Measurements from ENCODE around the gene SNX2.

SNX2 gene

GRCh38 chr5:122730456-122730855, 44.4 kb upstream of the SNX2 start:
- Histone ChIP-seq H3K9me3 (ENCODE audit: insufficient read depth, low read depth, low read length) (no peaks in the 10 kb centered on the region), H3F3A (ENCODE audit: low read depth) (no peaks in the 10 kb centered on the region), H2AFZ (ENCODE audit: low read length) (no peak overlapping the region), H3K9me2 (replicated peaks; ENCODE audit: low read depth, low read length) (no peaks in the 10 kb centered on the region), H3K9ac (ENCODE audit: low read depth, low read length, poor library complexity, severe bottlenecking) (no peak overlapping the region), H3K4me3 (ENCODE audit: low read length, poor library complexity, severe bottlenecking) (no peak overlapping the region), H3K36me3 (ENCODE audit: insufficient read depth, low read length) (no peaks in the 10 kb centered on the region), H4K20me1 (ENCODE audit: insufficient read depth, low read length, poor library complexity, severe bottlenecking) (no peaks in the 10 kb centered on the region), H3K79me2 (ENCODE audit: insufficient read depth, low read length) (no peaks in the 10 kb centered on the region), H3K4me2 (ENCODE audit: low read depth, low read length, poor library complexity, severe bottlenecking) (no peak overlapping the region), H3K27me3 (ENCODE audit: insufficient read depth, low read length, poor library complexity, severe bottlenecking) (no peaks in the 10 kb centered on the region), H3K4me1 (ENCODE audit: insufficient read depth, low read length, poor library complexity, severe bottlenecking) (no peaks in the 10 kb centered on the region)
- TF ChIP-seq CTCF (conservative IDR thresholded peaks at IDR 0.05; ENCODE audit: low read length) = no peak
- TF ChIP-seq EZH2phosphoT487 (IDR thresholded peaks at IDR 0.05; ENCODE audit: borderline replicate concordance) = no peak

- no peaks in the 10 kb centered on the region for H3F3A ChIP-seq (ENCODE audit: low read depth)
- H3K9me2 ChIP-seq (replicated peaks; ENCODE audit: low read depth, low read length) = no peaks in the 10 kb centered on the region
- H3K9ac ChIP-seq (ENCODE audit: low read depth, low read length, poor library complexity, severe bottlenecking) = no peak overlapping the region
- no peaks in the 10 kb centered on the region for H3K79me2 ChIP-seq (ENCODE audit: insufficient read depth, low read length)
- H4K20me1 ChIP-seq (ENCODE audit: insufficient read depth, low read length, poor library complexity, severe bottlenecking) = no peaks in the 10 kb centered on the region
- H3K27me3 ChIP-seq (ENCODE audit: insufficient read depth, low read length, poor library complexity, severe bottlenecking) = no peaks in the 10 kb centered on the region
- TF ChIP-seq EZH2phosphoT487 (IDR thresholded peaks at IDR 0.05; ENCODE audit: borderline replicate concordance) = no peak
- no peak for TF ChIP-seq CTCF (conservative IDR thresholded peaks at IDR 0.05; ENCODE audit: low read length)
- H3K4me2 ChIP-seq (ENCODE audit: low read depth, low read length, poor library complexity, severe bottlenecking) = peak overlapping the region; percentile 12
- H3K4me3 ChIP-seq (ENCODE audit: low read length, poor library complexity, severe bottlenecking) = no peak overlapping the region
- H3K9me3 ChIP-seq (ENCODE audit: insufficient read depth, low read depth, low read length) = no peaks in the 10 kb centered on the region
- no peaks in the 10 kb centered on the region for H3K36me3 ChIP-seq (ENCODE audit: insufficient read depth, low read length)
- no peak overlapping the region for H2AFZ ChIP-seq (ENCODE audit: low read length)
- H3K4me1 ChIP-seq (ENCODE audit: insufficient read depth, low read length, poor library complexity, severe bottlenecking) = peaks cover 4% of the 10 kb centered on the region
Measured at GRCh38 chr5:122736086-122736845, 38.6 kb upstream of the SNX2 start.

- H3K9me3 ChIP-seq (ENCODE audit: insufficient read depth, low read depth, low read length) = no peaks in the 10 kb centered on the region
- H3K9me2 ChIP-seq (replicated peaks; ENCODE audit: low read depth, low read length) = no peaks in the 10 kb centered on the region
- no peak overlapping the region for H3K9ac ChIP-seq (ENCODE audit: low read depth, low read length, poor library complexity, severe bottlenecking)
Measured at GRCh38 chr5:122738088-122738487, 36.8 kb upstream of the SNX2 start.

More at GRCh38 chr5:122738088-122738487, 36.8 kb upstream of the SNX2 start:
- Histone ChIP-seq H2AFZ (ENCODE audit: low read length) (no peak overlapping the region), H3K27me3 (ENCODE audit: insufficient read depth, low read length, poor library complexity, severe bottlenecking) (no peaks in the 10 kb centered on the region), H3K4me3 (ENCODE audit: low read length, poor library complexity, severe bottlenecking) (no peak overlapping the region), H3K36me3 (ENCODE audit: insufficient read depth, low read length) (no peaks in the 10 kb centered on the region), H3K79me2 (ENCODE audit: insufficient read depth, low read length) (no peaks in the 10 kb centered on the region), H3K4me2 (ENCODE audit: low read depth, low read length, poor library complexity, severe bottlenecking) (no peak overlapping the region), H4K20me1 (ENCODE audit: insufficient read depth, low read length, poor library complexity, severe bottlenecking) (no peaks in the 10 kb centered on the region), H3K4me1 (ENCODE audit: insufficient read depth, low read length, poor library complexity, severe bottlenecking) (peaks cover 8% of the 10 kb centered on the region), H3F3A (ENCODE audit: low read depth) (no peaks in the 10 kb centered on the region)
- TF ChIP-seq EZH2phosphoT487 (IDR thresholded peaks at IDR 0.05; ENCODE audit: borderline replicate concordance) (no peak), CTCF (conservative IDR thresholded peaks at IDR 0.05; ENCODE audit: low read length) (no peak)

Data from Loucy (cell line).